Gastroesophageal sphincter (tissue), 4 donors: ENCODE measurements around the gene APBB1IP. TPM values are rescaled to one million over a fixed set of nuclear protein-coding genes. Genes with fewer than 3 reads are reported as not detected.
A peak's percentile ranks its signal among the peaks of the same experiment; 100 is the strongest.
"Not testable (repeated sequence)": the region's sequence is repeated elsewhere in the genome, so short reads cannot be mapped to it uniquely, and the experiment has no call there.

ENCODE experiments used
- ATAC-seq: fragments of 150-250 bp; one replicate; pipeline ENCODE4 v1.9.1; 2016; ENCODE audit warnings: mild to moderate bottlenecking, moderate library complexity
- H3K27ac ChIP-seq, 4 donors: fragments of 200-600 bp; sonication (generic) in 3 of 4; 1 replicate in 3 of 4; 2 replicates in 1 of 4; pipeline ENCODE4 v1.5.1; 2016 to 2019
- H3K27me3 ChIP-seq: fragments of 200-600 bp; sonication (generic); one replicate; pipeline ENCODE4 v1.5.1; 2019
- H3K36me3 ChIP-seq, 2 donors: fragments of 200-600 bp; sonication (generic); one replicate each; pipeline ENCODE4 v1.5.1; 2019; ENCODE audit warnings: control low read depth in 1 of 2
- H3K4me1 ChIP-seq, 3 donors: fragments of 200-600 bp; sonication (generic); 1 replicate in 2 of 3; 2 replicates in 1 of 3; pipeline ENCODE4 v1.5.1; 2016 to 2019; ENCODE audit warnings: control low read depth in 2 of 3
- H3K4me3 ChIP-seq, 2 donors: fragments of 200-600 bp; sonication (generic); one replicate each; pipeline ENCODE4 v1.5.1; 2019; ENCODE audit warnings: mild to moderate bottlenecking in 1 of 2, moderate library complexity in 1 of 2
- H3K9me3 ChIP-seq, 3 donors: fragments of 200-600 bp; sonication (generic); one replicate each; pipeline ENCODE4 v1.5.1; 2017 to 2019; ENCODE audit warnings: control low read depth in 2 of 3
- CTCF ChIP-seq, 4 experiments: fragments of 200-600 bp in 2 of 4; fragments of 450-650 bp in 2 of 4; sonication (generic) in 1 of 4; IDR thresholded peaks; one replicate each; pipeline ENCODE4 v1.5.1; 2017 to 2019; ENCODE audit warnings: antibody characterized with exemption in 4 of 4, mild to moderate bottlenecking in 2 of 4, moderate library complexity in 2 of 4
- EP300 ChIP-seq: sonication (generic); formaldehyde crosslinking; IDR thresholded peaks from one replicate; pipeline ENCODE4 v1.6.1; 2017; ENCODE audit warnings: antibody characterized with exemption, mild to moderate bottlenecking
- POLR2A ChIP-seq, 2 donors: fragments of 450-650 bp; IDR thresholded peaks; one replicate each; pipeline ENCODE4 v1.6.1; 2017; ENCODE audit warnings: antibody characterized with exemption in 2 of 2, mild to moderate bottlenecking in 2 of 2, moderate library complexity in 1 of 2
- POLR2AphosphoS5 ChIP-seq: sonication (generic); formaldehyde crosslinking; IDR thresholded peaks from one replicate; pipeline ENCODE4 v1.6.1; 2017; ENCODE audit warnings: antibody characterized with exemption
- WGBS, 2 donors: methylation state at CpG; one replicate each; pipeline ENCODE4 v1.1.5; 2018; ENCODE audit warnings: low coverage in 1 of 2; 5-methylcytosine and 5-hydroxymethylcytosine counted together
- total RNA-seq, 4 donors: library from RNA; depleted of rRNA; stranded (reverse); fragments of >200 nt; gene quantifications; one replicate each; pipeline ENCODE4 v1.1.0, GENCODE V29; 2016

APBB1IP gene
- total RNA-seq, 4 donors from 2014 or later, result 2.3 to 6.9 (median 4.9) TPM

GRCh38 chr10:26491934-26492333 lies 53.8 kb downstream of the APBB1IP start:
- 17 to 38% methylated on average over 2 to 3 of the region's 3 CpGs for WGBS, 2 donors
- H3K9me3 ChIP-seq, result no peaks in the 10 kb centered on the region
- peak; percentile 54 for ATAC-seq
- peaks cover 0 to 5% of the 10 kb centered on the region in 2 donors for H3K36me3 ChIP-seq
- TF ChIP-seq POLR2A (IDR thresholded peaks at IDR 0.05), result no peak
- no peak for TF ChIP-seq EP300
- no peak for TF ChIP-seq CTCF (IDR thresholded peaks at IDR 0.05)
- no peak for TF ChIP-seq POLR2AphosphoS5
- no peaks in the 10 kb centered on the region for H3K27me3 ChIP-seq
- H3K4me3 ChIP-seq, result no peak overlapping the region
- peaks cover 0 to 8% (median 0%) of the 10 kb centered on the region in 3 donors for H3K4me1 ChIP-seq
- H3K27ac ChIP-seq, result no peak overlapping the region

GRCh38 chr10:26492725-26493124 lies 54.6 kb downstream of the APBB1IP start:
- ATAC-seq, result not testable (repeated sequence)

GRCh38 chr10:26494018-26494417 lies 55.9 kb downstream of the APBB1IP start:
- no peak for ATAC-seq
- Histone ChIP-seq H3K4me3 (no peak overlapping the region), H3K27ac (no peak overlapping the region), H3K4me1 (no peaks in the 10 kb centered on the region), H3K9me3 (no peaks in the 10 kb centered on the region), H3K27me3 (no peaks in the 10 kb centered on the region), H3K36me3 (peaks cover 0 to 5% of the 10 kb centered on the region in 2 donors)
- 89 to 90% methylated on average over 1 to 2 of the region's 2 CpGs for WGBS, 2 donors
- TF ChIP-seq EP300 (no peak), CTCF (IDR thresholded peaks at IDR 0.05) (no peak), POLR2AphosphoS5 (no peak), POLR2A (IDR thresholded peaks at IDR 0.05) (no peak)

More at GRCh38 chr10:26492725-26493124, 54.6 kb downstream of the APBB1IP start:
- WGBS, 2 donors, result 80 to 96% methylated on average over 4 to 9 of the region's 9 CpGs
- not testable (repeated sequence) for H3K4me3 ChIP-seq, H3K9me3 ChIP-seq, H3K4me1 ChIP-seq, H3K27me3 ChIP-seq, H3K27ac ChIP-seq, H3K36me3 ChIP-seq

- TF ChIP-seq CTCF (IDR thresholded peaks at IDR 0.05), result no peak
- TF ChIP-seq EP300, result no peak
- no peak for TF ChIP-seq POLR2AphosphoS5
- TF ChIP-seq POLR2A (IDR thresholded peaks at IDR 0.05), result no peak
- no peaks in the 10 kb centered on the region for H3K9me3 ChIP-seq
- H3K36me3 ChIP-seq, result no peaks in the 10 kb centered on the region
- H3K27ac ChIP-seq, result no peak overlapping the region
- no peak for ATAC-seq
- no peaks in the 10 kb centered on the region for H3K4me1 ChIP-seq
- no peaks in the 10 kb centered on the region for H3K27me3 ChIP-seq
- H3K4me3 ChIP-seq, result no peak overlapping the region
These were observed 61.3 kb downstream of the APBB1IP start for GRCh38 chr10:26499426-26499825.

GRCh38 chr10:26502986-26503385 lies 64.8 kb downstream of the APBB1IP start:
- TF ChIP-seq EP300 (no peak), CTCF (IDR thresholded peaks at IDR 0.05) (no peak), POLR2AphosphoS5 (no peak), POLR2A (IDR thresholded peaks at IDR 0.05) (no peak)
- Histone ChIP-seq H3K36me3 (no peaks in the 10 kb centered on the region), H3K4me1 (no peaks in the 10 kb centered on the region), H3K27ac (no peak overlapping the region), H3K27me3 (no peaks in the 10 kb centered on the region), H3K9me3 (no peaks in the 10 kb centered on the region), H3K4me3 (no peak overlapping the region)
- no peak for ATAC-seq
- WGBS, 2 donors, result 51 to 84% methylated on average over 2 to 6 of the region's 6 CpGs

GRCh38 chr10:26503911-26504310 lies 65.8 kb downstream of the APBB1IP start:
- no peaks in the 10 kb centered on the region for H3K4me1 ChIP-seq
- H3K4me3 ChIP-seq, result no peak overlapping the region
- H3K27me3 ChIP-seq, result no peaks in the 10 kb centered on the region
- ATAC-seq, result no peak
- WGBS, 2 donors, result 34 to 42% methylated on average over 2 to 3 of the region's 3 CpGs
- no peak overlapping the region for H3K27ac ChIP-seq
- H3K36me3 ChIP-seq, result no peaks in the 10 kb centered on the region
- peaks cover 0 to 3% (median 0%) of the 10 kb centered on the region in 3 donors for H3K9me3 ChIP-seq
- TF ChIP-seq EP300 (no peak), POLR2AphosphoS5 (no peak), POLR2A (IDR thresholded peaks at IDR 0.05) (no peak), CTCF (IDR thresholded peaks at IDR 0.05) (no peak)

- H3K27me3 ChIP-seq, result not testable (repeated sequence)
These were observed 66.3 kb downstream of the APBB1IP start for GRCh38 chr10:26504429-26504828.

More at GRCh38 chr10:26504429-26504828, 66.3 kb downstream of the APBB1IP start:
- H3K36me3 ChIP-seq, ATAC-seq, H3K4me3 ChIP-seq, H3K9me3 ChIP-seq, H3K27ac ChIP-seq, H3K4me1 ChIP-seq: not testable (repeated sequence)
- 85 to 96% methylated on average over 4 to 9 of the region's 10 CpGs for WGBS, 2 donors
